ES-I3 (cell line): Measurements from ENCODE around the gene F12.
A peak's percentile ranks its signal among the peaks of the same experiment; 100 is the strongest.

Experiments used
- H3K36me3 ChIP-seq: 2 replicates; pipeline ENCODE4 v1.6.1; 2013; ENCODE audit warnings: mild to moderate bottlenecking, low read length, control low read depth, moderate library complexity; ENCODE audit not compliant: insufficient read depth
- H3K4me1 ChIP-seq: 2 replicates; pipeline ENCODE4 v1.6.1; 2013; ENCODE audit warnings: mild to moderate bottlenecking, control low read depth, low read length; ENCODE audit not compliant: insufficient read depth
- H3K9ac ChIP-seq: 2 replicates; pipeline ENCODE4 v1.6.1; 2013; ENCODE audit warnings: low read depth, mild to moderate bottlenecking, low read length, moderate library complexity
- H3K9me3 ChIP-seq: 2 replicates; pipeline ENCODE4 v1.6.1; 2013; ENCODE audit warnings: mild to moderate bottlenecking, low read length, moderate library complexity; ENCODE audit not compliant: control insufficient read depth, insufficient read depth

F12 gene

GRCh38 chr5:177409043-177409801 lies at the start of gene F12:
Gene F12, minus strand, starts transcription at chr5:177409564. Its CDS starts 37 bp downstream, at chr5:177409527.
- Histone ChIP-seq H3K36me3 (no peaks in the 10 kb centered on the region), H3K9me3 (no peaks in the 10 kb centered on the region), H3K4me1 (no peaks in the 10 kb centered on the region; the same call in 1 of the 2 replicates), H3K9ac (no peak within 1 kb of the TSS)

- Histone ChIP-seq H3K36me3 (peaks cover 10% of the 10 kb centered on the region; the same call in 1 of the 2 replicates), H3K4me1 (peaks cover 6% of the 10 kb centered on the region; the same call in 1 of the 2 replicates), H3K9ac (no peak overlapping the region), H3K9me3 (no peaks in the 10 kb centered on the region)
Observed at GRCh38 chr5:177458912-177459350, 49.6 kb upstream of the F12 start.

GRCh38 chr5:177457852-177458681 lies 48.7 kb upstream of the F12 start:
- H3K9ac ChIP-seq: no peak overlapping the region
- no peaks in the 10 kb centered on the region for H3K9me3 ChIP-seq
- peaks cover 3% of the 10 kb centered on the region; the same call in 1 of the 2 replicates for H3K36me3 ChIP-seq
- peaks cover 8% of the 10 kb centered on the region; the same call in 1 of the 2 replicates for H3K4me1 ChIP-seq

- Histone ChIP-seq H3K9ac (no peak overlapping the region), H3K36me3 (peaks cover 3% of the 10 kb centered on the region; the same call in 1 of the 2 replicates), H3K9me3 (no peaks in the 10 kb centered on the region), H3K4me1 (peaks cover 16% of the 10 kb centered on the region)
Observed at GRCh38 chr5:177456976-177457851, 47.9 kb upstream of the F12 start.

GRCh38 chr5:177456591-177456964 lies 47.2 kb upstream of the F12 start:
- peaks cover 3% of the 10 kb centered on the region; the same call in 1 of the 2 replicates for H3K36me3 ChIP-seq
- H3K9ac ChIP-seq: no peak overlapping the region
- no peaks in the 10 kb centered on the region for H3K9me3 ChIP-seq
- H3K4me1 ChIP-seq: peaks cover 17% of the 10 kb centered on the region

- Histone ChIP-seq H3K4me1 (peaks cover 17% of the 10 kb centered on the region), H3K36me3 (no peaks in the 10 kb centered on the region), H3K9me3 (no peaks in the 10 kb centered on the region), H3K9ac (peak overlapping the region; percentile 62)
Observed at GRCh38 chr5:177455661-177456590, 46.6 kb upstream of the F12 start.

- H3K9ac ChIP-seq: peak overlapping the region; percentile 62
- no peaks in the 10 kb centered on the region for H3K9me3 ChIP-seq
- H3K36me3 ChIP-seq: no peaks in the 10 kb centered on the region
- H3K4me1 ChIP-seq: peaks cover 17% of the 10 kb centered on the region
Observed at GRCh38 chr5:177455036-177455660, 45.8 kb upstream of the F12 start.

- Histone ChIP-seq H3K4me1 (peaks cover 17% of the 10 kb centered on the region), H3K36me3 (no peaks in the 10 kb centered on the region), H3K9me3 (no peaks in the 10 kb centered on the region), H3K9ac (peak overlapping the region; percentile 62)
Observed at GRCh38 chr5:177454397-177455035, 45.2 kb upstream of the F12 start.

- no peaks in the 10 kb centered on the region for H3K36me3 ChIP-seq
- H3K9me3 ChIP-seq: no peaks in the 10 kb centered on the region
- H3K4me1 ChIP-seq: peaks cover 20% of the 10 kb centered on the region
- peak overlapping the region; percentile 62 for H3K9ac ChIP-seq
Observed at GRCh38 chr5:177453852-177454396, 44.6 kb upstream of the F12 start.

GRCh38 chr5:177452688-177453638 lies 43.6 kb upstream of the F12 start:
- Histone ChIP-seq H3K9ac (no peak overlapping the region), H3K9me3 (no peaks in the 10 kb centered on the region), H3K36me3 (no peaks in the 10 kb centered on the region), H3K4me1 (peaks cover 21% of the 10 kb centered on the region)

GRCh38 chr5:177450667-177451424 lies 41.5 kb upstream of the F12 start:
- Histone ChIP-seq H3K4me1 (peaks cover 17% of the 10 kb centered on the region), H3K9me3 (no peaks in the 10 kb centered on the region), H3K36me3 (no peaks in the 10 kb centered on the region), H3K9ac (no peak overlapping the region)
